ENCODE results near the gene HMG20B.

GRCh38 chr19:3538258-3538929 is 34.4 kb upstream of the HMG20B start:
- TF ChIP-seq CTCF (conservative IDR thresholded peaks at IDR 0.05) (no peak), EZH2 (IDR thresholded peaks at IDR 0.05; ENCODE audit: low read depth) (no peak)

All from PC-9 (cell line).